ENCODE results near the gene SIK3.

The SIK3 gene

GRCh38 chr11:117068303-117068860 is 29.8 kb downstream of the SIK3 start:
- H3K27me3 ChIP-seq (replicated peaks; ENCODE audit: control insufficient read depth, insufficient read depth, low read length): no peaks in the 10 kb centered on the region
- no peak for DNase-seq (ENCODE audit: extremely low read depth, insufficient read length)
- no peaks in the 10 kb centered on the region for H3K36me3 ChIP-seq (ENCODE audit: control insufficient read depth, insufficient read depth, low read length)
- TF ChIP-seq CTCF (IDR thresholded peaks at IDR 0.05; ENCODE audit: insufficient read depth, low read length, poor library complexity, severe bottlenecking): no peak
- no peak overlapping the region for H3K4me3 ChIP-seq (replicated peaks; ENCODE audit: low read depth, low read length)

GRCh38 chr11:117066959-117067358 is 31.3 kb downstream of the SIK3 start:
- TF ChIP-seq CTCF (IDR thresholded peaks at IDR 0.05; ENCODE audit: insufficient read depth, low read length, poor library complexity, severe bottlenecking): no peak
- Histone ChIP-seq H3K36me3 (ENCODE audit: control insufficient read depth, insufficient read depth, low read length) (no peaks in the 10 kb centered on the region), H3K4me3 (replicated peaks; ENCODE audit: low read depth, low read length) (no peak overlapping the region), H3K27me3 (replicated peaks; ENCODE audit: control insufficient read depth, insufficient read depth, low read length) (no peaks in the 10 kb centered on the region)
- DNase-seq (ENCODE audit: extremely low read depth, insufficient read length): no peak

GRCh38 chr11:117064275-117064674 is 34.0 kb downstream of the SIK3 start:
- no peak for TF ChIP-seq CTCF (IDR thresholded peaks at IDR 0.05; ENCODE audit: insufficient read depth, low read length, poor library complexity, severe bottlenecking)
- no peak for DNase-seq (ENCODE audit: extremely low read depth, insufficient read length)
- Histone ChIP-seq H3K27me3 (replicated peaks; ENCODE audit: control insufficient read depth, insufficient read depth, low read length) (no peaks in the 10 kb centered on the region), H3K36me3 (ENCODE audit: control insufficient read depth, insufficient read depth, low read length) (no peaks in the 10 kb centered on the region), H3K4me3 (replicated peaks; ENCODE audit: low read depth, low read length) (no peak overlapping the region)

- TF ChIP-seq CTCF (IDR thresholded peaks at IDR 0.05; ENCODE audit: insufficient read depth, low read length, poor library complexity, severe bottlenecking): no peak
- Histone ChIP-seq H3K36me3 (ENCODE audit: control insufficient read depth, insufficient read depth, low read length) (no peaks in the 10 kb centered on the region), H3K27me3 (replicated peaks; ENCODE audit: control insufficient read depth, insufficient read depth, low read length) (no peaks in the 10 kb centered on the region), H3K4me3 (replicated peaks; ENCODE audit: low read depth, low read length) (no peak overlapping the region; the same call in 1 of the 2 replicates)
- DNase-seq (ENCODE audit: extremely low read depth, insufficient read length): no peak
Measured at GRCh38 chr11:117062498-117062897, 35.7 kb downstream of the SIK3 start.

- DNase-seq (ENCODE audit: extremely low read depth, insufficient read length): no peak
- no peak overlapping the region for H3K4me3 ChIP-seq (replicated peaks; ENCODE audit: low read depth, low read length)
- H3K36me3 ChIP-seq (ENCODE audit: control insufficient read depth, insufficient read depth, low read length): no peaks in the 10 kb centered on the region
- H3K27me3 ChIP-seq (replicated peaks; ENCODE audit: control insufficient read depth, insufficient read depth, low read length): no peaks in the 10 kb centered on the region
- no peak for TF ChIP-seq CTCF (IDR thresholded peaks at IDR 0.05; ENCODE audit: insufficient read depth, low read length, poor library complexity, severe bottlenecking)
Measured at GRCh38 chr11:117061256-117061655, 37.0 kb downstream of the SIK3 start.

GRCh38 chr11:117059611-117060148 is 38.5 kb downstream of the SIK3 start:
- no peak for DNase-seq (ENCODE audit: extremely low read depth, insufficient read length)
- TF ChIP-seq CTCF (IDR thresholded peaks at IDR 0.05; ENCODE audit: insufficient read depth, low read length, poor library complexity, severe bottlenecking): no peak
- Histone ChIP-seq H3K36me3 (ENCODE audit: control insufficient read depth, insufficient read depth, low read length) (no peaks in the 10 kb centered on the region), H3K27me3 (replicated peaks; ENCODE audit: control insufficient read depth, insufficient read depth, low read length) (no peaks in the 10 kb centered on the region), H3K4me3 (replicated peaks; ENCODE audit: low read depth, low read length) (no peak overlapping the region)
